IMR-90 (cell line): ENCODE data around the gene IST1. TPM values are rescaled to one million over a fixed set of nuclear protein-coding genes. Genes with fewer than 3 reads are reported as not detected.

Experiments
- ATAC-seq: fragments of 200-7000 bp; cut with Tn5 transposase; 2 replicates; pipeline ENCODE4 v1.9.1; 2020; ENCODE audit warnings: low read depth, mild to moderate bottlenecking, moderate library complexity
- BruUV-seq: library from RNA; stranded (reverse); fragments of 400-500 nt; replicated peaks from 2 replicates; lab custom pipeline; 2021; lab: Mats Ljungman, UMichigan
- CTCF ChIA-PET: fragments of 300-600 bp; formaldehyde crosslinking; extraction: SDS; loops from one replicate; lab custom pipeline; 2021; ENCODE audit warnings: antibody characterized with exemption; lab: Yijun Ruan, JAX
- POLR2A ChIA-PET: fragments of 300-600 bp; sonication (Branson Sonifier 250); formaldehyde crosslinking; loops from one replicate; lab custom pipeline; 2022; ENCODE audit warnings: antibody characterized with exemption; ENCODE audit not compliant: unreplicated experiment; lab: Charles Lee
- DNase-seq: peaks from one replicate; pipeline ENCODE4 v3.0.0; 2013
- H2AFZ ChIP-seq: replicated peaks from 2 replicates; pipeline ENCODE3; 2013; ENCODE audit warnings: low read length, mild to moderate bottlenecking; ENCODE audit not compliant: poor library complexity
- H2AK5ac ChIP-seq: 2 replicates; pipeline ENCODE4 v1.6.1; 2013; ENCODE audit warnings: low read depth, low read length, inconsistent platforms
- H2AK9ac ChIP-seq: replicated peaks from 2 replicates; pipeline ENCODE3; 2013; ENCODE audit warnings: mild to moderate bottlenecking, low read depth, low read length, moderate library complexity; ENCODE audit not compliant: poor library complexity
- H2BK120ac ChIP-seq: 2 replicates; pipeline ENCODE4 v1.6.1; 2013; ENCODE audit warnings: low read depth, low read length, inconsistent platforms
- H2BK15ac ChIP-seq: 3 replicates; pipeline ENCODE4 v1.6.1; 2013; ENCODE audit warnings: low read depth, low read length, inconsistent platforms
- H2BK20ac ChIP-seq: 2 replicates; pipeline ENCODE4 v1.6.1; 2013; ENCODE audit warnings: low read depth, mild to moderate bottlenecking, inconsistent platforms, low read length, moderate library complexity
- H2BK5ac ChIP-seq: 2 replicates; pipeline ENCODE4 v1.6.1; 2013; ENCODE audit warnings: mild to moderate bottlenecking, low read depth, low read length, inconsistent platforms; ENCODE audit not compliant: poor library complexity, severe bottlenecking
- H3K14ac ChIP-seq: replicated peaks from 2 replicates; pipeline ENCODE4 v1.6.1; 2013; ENCODE audit warnings: low read depth, low read length, inconsistent platforms
- H3K18ac ChIP-seq: 2 replicates; pipeline ENCODE4 v1.6.1; 2013; ENCODE audit warnings: low read depth, low read length, control low read depth
- H3K23ac ChIP-seq: 2 replicates; pipeline ENCODE4 v1.6.1; 2013; ENCODE audit warnings: low read depth, low read length, inconsistent platforms
- H3K27ac ChIP-seq: 2 replicates; pipeline ENCODE4 v1.5.1; 2013; ENCODE audit warnings: mild to moderate bottlenecking, control low read depth, low read length; ENCODE audit not compliant: insufficient read depth
- H3K27me3 ChIP-seq: 2 replicates; pipeline ENCODE4 v1.6.1; 2013; ENCODE audit warnings: low read length; ENCODE audit not compliant: control insufficient read depth, insufficient read depth
- H3K36me3 ChIP-seq: 2 replicates; pipeline ENCODE4 v1.6.1; 2013; ENCODE audit warnings: low read length, mixed read lengths; ENCODE audit not compliant: control insufficient read depth, insufficient read depth
- H3K4ac ChIP-seq: 2 replicates; pipeline ENCODE4 v1.6.1; 2013; ENCODE audit warnings: low read depth, low read length, inconsistent platforms
- H3K4me1 ChIP-seq: 2 replicates; pipeline ENCODE4 v1.6.1; 2013; ENCODE audit warnings: low read length, mixed read lengths; ENCODE audit not compliant: control insufficient read depth, insufficient read depth
- H3K4me2 ChIP-seq: 2 replicates; pipeline ENCODE4 v1.6.1; 2013; ENCODE audit warnings: low read depth, mild to moderate bottlenecking, control low read depth, low read length, moderate library complexity
- H3K4me3 ChIP-seq: 2 replicates; pipeline ENCODE4 v1.5.1; 2013; ENCODE audit warnings: low read depth, mild to moderate bottlenecking, control low read depth, low read length, moderate library complexity; ENCODE audit not compliant: insufficient read depth
- H3K56ac ChIP-seq: 2 replicates; pipeline ENCODE4 v1.6.1; 2013; ENCODE audit warnings: low read length, inconsistent platforms; ENCODE audit not compliant: insufficient read depth; ENCODE audit errors: extremely low read depth
- H3K79me1 ChIP-seq, 2 experiments: 2 replicates each; pipeline ENCODE4 v1.6.1; 2013; ENCODE audit warnings: low read length in 2 of 2, inconsistent platforms in 1 of 2, low read depth in 1 of 2
- H3K9ac ChIP-seq: 2 replicates; pipeline ENCODE4 v1.6.1; 2013; ENCODE audit warnings: low read depth, low read length, control low read depth
- H3K9me1 ChIP-seq: 2 replicates; pipeline ENCODE4 v1.6.1; 2013; ENCODE audit warnings: low read length, inconsistent platforms; ENCODE audit not compliant: insufficient read depth
- H3K9me3 ChIP-seq: 2 replicates; pipeline ENCODE4 v1.6.1; 2013; ENCODE audit warnings: low read length; ENCODE audit not compliant: control insufficient read depth, insufficient read depth
- H4K20me1 ChIP-seq: 2 replicates; pipeline ENCODE4 v1.6.1; 2013; ENCODE audit warnings: low read length, inconsistent platforms; ENCODE audit not compliant: insufficient read depth
- H4K5ac ChIP-seq: 2 replicates; pipeline ENCODE4 v1.6.1; 2013; ENCODE audit warnings: mild to moderate bottlenecking, low read depth, low read length, control low read depth
- H4K8ac ChIP-seq, 2 experiments: 2 replicates each; pipeline ENCODE4 v1.6.1; 2013; ENCODE audit warnings: low read depth in 2 of 2, low read length in 2 of 2, control low read depth in 1 of 2, inconsistent platforms in 1 of 2
- H4K91ac ChIP-seq: 2 replicates; pipeline ENCODE4 v1.6.1; 2013; ENCODE audit warnings: low read depth, low read length, inconsistent platforms; ENCODE audit not compliant: insufficient read depth
- CEBPB ChIP-seq: IDR thresholded peaks from 2 replicates; pipeline ENCODE4 v1.6.1; 2012; ENCODE audit warnings: low read depth, low read length, improper control_type of control experiment
- FOS ChIP-seq: fragments of 150-350 bp; IDR thresholded peaks from 2 replicates; pipeline ENCODE4 v1.6.1; 2016; ENCODE audit warnings: low read depth, low read length
- MAFK ChIP-seq: IDR thresholded peaks from 2 replicates; pipeline ENCODE4 v1.6.1; 2012; ENCODE audit warnings: low read depth, low read length, improper control_type of control experiment
- MAZ ChIP-seq: IDR thresholded peaks from 2 replicates; pipeline ENCODE4 v1.6.1; 2012; ENCODE audit warnings: low read depth, mild to moderate bottlenecking, low read length, improper control_type of control experiment, moderate library complexity, borderline replicate concordance
- MXI1 ChIP-seq: IDR thresholded peaks from 2 replicates; pipeline ENCODE4 v1.6.1; 2012; ENCODE audit warnings: low read depth, mild to moderate bottlenecking, low read length, moderate library complexity, borderline replicate concordance
- NFE2L2 ChIP-seq: fragments of 150-350 bp; IDR thresholded peaks from 2 replicates; pipeline ENCODE4 v1.6.1; 2016; ENCODE audit warnings: low read depth, mild to moderate bottlenecking, low read length
- RAD21 ChIP-seq: IDR thresholded peaks from 2 replicates; pipeline ENCODE4 v1.6.1; 2012; ENCODE audit warnings: low read length, improper control_type of control experiment
- RFX5 ChIP-seq: IDR thresholded peaks from 2 replicates; pipeline ENCODE4 v1.8.0; 2012; ENCODE audit warnings: low read depth, mild to moderate bottlenecking, low read length, moderate library complexity
- SMC3 ChIP-seq: fragments of 150-350 bp; IDR thresholded peaks from 2 replicates; pipeline ENCODE4 v1.6.1; 2016; ENCODE audit warnings: low read depth, mild to moderate bottlenecking, antibody characterized with exemption, low read length, moderate library complexity
- WGBS, 2 experiments: methylation state at CpG; one replicate each; pipeline versions ENCODE4 v1.1.5 to v1.1.7; 2013; ENCODE audit warnings: missing lambda C conversion rate in 2 of 2; ENCODE audit not compliant: insufficient read length in 1 of 2; ENCODE audit errors: extremely low coverage in 2 of 2; 5-methylcytosine and 5-hydroxymethylcytosine counted together
- dilution Hi-C: fragments of 300-500 bp; cut with HindIII; formaldehyde crosslinking; loops from one replicate; pipeline ENCODE4 v1.14.3; 2018; ENCODE audit warnings: low sequenced_read_pairs; ENCODE audit not compliant: unreplicated experiment
- in situ Hi-C: fragments of 300-500 bp; cut with MboI; formaldehyde crosslinking; loops from 3 replicates; pipeline ENCODE4 v1.14.3; 2019; ENCODE audit warnings: low sequenced_read_pairs, inconsistent platforms, mixed read lengths
- intact Hi-C: fragments of 100-400 bp; cut with micrococcal nuclease; formaldehyde crosslinking; loops from 2 replicates; pipeline ENCODE4 v1.10.0; 2022
- polyA plus RNA-seq, 3 experiments: library from polyadenylated mRNA; depleted of rRNA; stranded (reverse); fragments of >200 nt; gene quantifications; 2 replicates each; pipeline ENCODE4 v1.2.3, GENCODE V29; 2012; ENCODE audit warnings: low replicate concordance in 1 of 3
- total RNA-seq: library from RNA; depleted of rRNA; stranded (reverse); fragments of >200 nt; gene quantifications from 2 replicates; pipeline ENCODE4 v1.2.3, GENCODE V29; 2012
- TF ChIP-seq, protein P1 (sequence below): fragments of 150-350 bp; IDR thresholded peaks from 2 replicates; pipeline ENCODE4 v1.6.1; 2016; ENCODE audit warnings: low read depth, mild to moderate bottlenecking, low read length, moderate library complexity, borderline replicate concordance
- TF ChIP-seq, protein P2 (sequence below): conservative IDR thresholded peaks from 2 replicates; pipeline ENCODE4 v1.5.1; 2012; ENCODE audit warnings: mild to moderate bottlenecking, low read depth, low read length, improper control_type of control experiment

Gene IST1
- total and polyA plus RNA-seq, 2 of the 4 experiments (the other 2 are of a cell fraction), result 134 to 186 TPM

DNA sequence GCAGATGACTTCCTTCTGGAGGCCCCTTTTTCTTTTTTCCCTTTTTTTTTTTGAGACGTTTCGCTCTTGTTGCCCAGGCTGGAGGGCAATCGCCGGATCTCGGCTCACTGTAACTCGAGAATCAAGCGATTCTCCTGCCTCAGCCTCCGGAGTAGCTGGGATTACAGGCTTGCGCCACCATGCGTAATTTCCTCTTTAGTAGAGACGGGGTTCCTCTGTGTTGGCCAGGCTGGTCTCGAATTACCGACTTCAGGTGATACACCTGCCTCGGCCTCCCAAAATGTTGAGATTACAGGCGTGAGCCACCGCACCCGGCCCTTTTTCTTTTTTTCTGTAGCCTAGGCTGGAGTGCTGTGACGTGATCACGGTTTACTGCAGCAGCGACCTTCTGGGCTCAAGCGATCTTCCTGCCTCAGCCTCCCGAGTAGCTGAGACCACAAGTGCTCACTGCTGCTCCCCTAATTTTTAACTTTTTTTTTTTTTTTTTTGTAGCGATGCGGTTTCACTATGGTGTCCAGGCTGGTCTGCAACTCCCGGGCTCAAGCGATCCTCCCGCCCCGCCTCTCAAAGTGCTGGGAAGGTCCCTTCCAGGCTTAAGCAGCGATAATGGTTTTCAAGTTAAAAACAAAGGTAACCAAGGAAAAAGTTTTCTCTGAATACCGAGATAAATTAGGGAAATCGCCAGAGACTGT lies 956 bp upstream of the IST1 start (continued):
- peak; percentile 69 for TF ChIP-seq CEBPB
- 0 out of 2 replicates have a peak, but pooled peaks have one; percentile 14 for TF ChIP-seq RAD21

DNA sequence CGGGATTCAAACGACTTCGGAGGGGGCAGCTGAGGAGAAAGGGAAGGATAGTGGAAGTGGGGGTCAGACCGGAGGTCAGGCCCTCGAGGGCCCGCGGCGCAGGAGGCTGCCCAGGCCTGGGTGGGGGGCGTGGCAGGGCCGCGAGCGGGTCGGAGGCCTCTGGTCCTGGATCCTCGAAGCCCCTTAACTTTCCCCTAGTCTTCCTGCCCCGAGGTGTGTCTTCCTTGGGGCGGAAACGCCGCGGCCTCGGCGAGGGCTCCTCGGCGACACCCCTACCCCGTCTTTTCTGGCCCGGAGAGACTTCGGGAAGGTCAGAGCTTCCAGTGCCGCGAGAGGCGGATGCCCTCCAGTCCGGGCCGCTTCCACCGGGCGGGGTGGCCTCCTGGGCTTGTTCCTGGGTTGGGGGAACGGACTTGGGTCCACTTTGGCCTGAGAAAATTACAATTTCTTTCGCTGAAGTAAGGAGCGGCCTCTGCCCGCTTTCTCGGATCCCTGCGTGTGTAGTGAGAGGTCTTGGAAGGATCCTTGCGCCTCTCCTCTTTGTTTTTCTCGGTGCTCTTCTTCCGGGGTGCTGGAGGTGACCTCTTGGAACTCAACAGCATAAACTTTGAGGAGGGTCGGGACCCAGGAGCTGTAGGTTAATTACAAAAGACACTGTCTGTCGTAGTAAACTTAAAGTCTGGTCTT lies 491 bp downstream of the IST1 start:
- Histone ChIP-seq H3K4me1 (peaks cover 2% of the 10 kb centered on the region), H3K79me1 (peaks cover 0 to 9% of the 10 kb centered on the region in 2 experiments; a peak in 2 of 4 replicates), H3K4me3 (peak overlapping the region; percentile 80), H2AFZ (peak overlapping the region; percentile 95), H3K27ac (peak overlapping the region; percentile 97), H3K23ac (peak overlapping the region; percentile 100), H3K9me1 (peaks cover 5% of the 10 kb centered on the region; the same call in 1 of the 2 replicates), H2BK5ac (peak overlapping the region; percentile 91), H4K91ac (peak overlapping the region; percentile 95), H3K4me2 (peak overlapping the region; percentile 94), H4K5ac (peak overlapping the region; percentile 94), H3K9ac (peak overlapping the region; percentile 98), H3K14ac (peak overlapping the region; percentile 99), H2AK9ac (peak overlapping the region; percentile 99), H2BK120ac (peak overlapping the region; percentile 75; the same call in 1 of the 2 replicates), H4K20me1 (peaks cover 50% of the 10 kb centered on the region), H2BK20ac (no peak overlapping the region), H2BK15ac (no peak overlapping the region), H3K18ac (peak overlapping the region; percentile 87), H3K4ac (peak overlapping the region; percentile 99), H3K27me3 (no peaks in the 10 kb centered on the region), H4K8ac (peak overlapping the region; percentile 63 to 94), H3K9me3 (no peaks in the 10 kb centered on the region), H3K36me3 (0 out of 2 replicates have a peak, but pooled peaks cover 1% of the 10 kb centered on the region), H2AK5ac (peak overlapping the region; percentile 96), H3K56ac (peak overlapping the region; percentile 98)
- ChIA-PET POLR2A (interaction anchor here (0.6 kb wide), 1 partner anchor 120 kb away, joined by 3 read pairs; no protein-coding TSS in a partner anchor), CTCF (interaction anchor here (0.6 to 1.1 kb wide), 3 partner anchors 17 to 66 kb away, joined by 3 to 4 read pairs (median 3); no protein-coding TSS in a partner anchor)
- peak; percentile 25 for ATAC-seq
- peak; percentile 50 for DNase-seq
- BruUV-seq, result no TSS peak
- in situ Hi-C loops, result no loop called here
- intact Hi-C loops, result loop anchor here (1.0 to 5.0 kb wide), 5 partner anchors 12 to 87 kb away; partner anchors contain the start of gene ZNF821
- dilution Hi-C loops, result no loop called here
- 1% methylated on average over 19 of the region's 44 CpGs; no CpG with 5 or more reads in 1 of the 2 experiments for WGBS, 2 experiments
- no peak; the same call in 1 of the 2 replicates for TF ChIP-seq MAZ
- TF ChIP-seq FOS, result no peak
- TF ChIP-seq, protein P1, sequence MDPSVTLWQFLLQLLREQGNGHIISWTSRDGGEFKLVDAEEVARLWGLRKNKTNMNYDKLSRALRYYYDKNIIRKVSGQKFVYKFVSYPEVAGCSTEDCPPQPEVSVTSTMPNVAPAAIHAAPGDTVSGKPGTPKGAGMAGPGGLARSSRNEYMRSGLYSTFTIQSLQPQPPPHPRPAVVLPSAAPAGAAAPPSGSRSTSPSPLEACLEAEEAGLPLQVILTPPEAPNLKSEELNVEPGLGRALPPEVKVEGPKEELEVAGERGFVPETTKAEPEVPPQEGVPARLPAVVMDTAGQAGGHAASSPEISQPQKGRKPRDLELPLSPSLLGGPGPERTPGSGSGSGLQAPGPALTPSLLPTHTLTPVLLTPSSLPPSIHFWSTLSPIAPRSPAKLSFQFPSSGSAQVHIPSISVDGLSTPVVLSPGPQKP, result no peak
- TF ChIP-seq CEBPB, result no peak
- TF ChIP-seq, protein P2, sequence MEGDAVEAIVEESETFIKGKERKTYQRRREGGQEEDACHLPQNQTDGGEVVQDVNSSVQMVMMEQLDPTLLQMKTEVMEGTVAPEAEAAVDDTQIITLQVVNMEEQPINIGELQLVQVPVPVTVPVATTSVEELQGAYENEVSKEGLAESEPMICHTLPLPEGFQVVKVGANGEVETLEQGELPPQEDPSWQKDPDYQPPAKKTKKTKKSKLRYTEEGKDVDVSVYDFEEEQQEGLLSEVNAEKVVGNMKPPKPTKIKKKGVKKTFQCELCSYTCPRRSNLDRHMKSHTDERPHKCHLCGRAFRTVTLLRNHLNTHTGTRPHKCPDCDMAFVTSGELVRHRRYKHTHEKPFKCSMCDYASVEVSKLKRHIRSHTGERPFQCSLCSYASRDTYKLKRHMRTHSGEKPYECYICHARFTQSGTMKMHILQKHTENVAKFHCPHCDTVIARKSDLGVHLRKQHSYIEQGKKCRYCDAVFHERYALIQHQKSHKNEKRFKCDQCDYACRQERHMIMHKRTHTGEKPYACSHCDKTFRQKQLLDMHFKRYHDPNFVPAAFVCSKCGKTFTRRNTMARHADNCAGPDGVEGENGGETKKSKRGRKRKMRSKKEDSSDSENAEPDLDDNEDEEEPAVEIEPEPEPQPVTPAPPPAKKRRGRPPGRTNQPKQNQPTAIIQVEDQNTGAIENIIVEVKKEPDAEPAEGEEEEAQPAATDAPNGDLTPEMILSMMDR, result no peak
- TF ChIP-seq MXI1, result no peak
- TF ChIP-seq NFE2L2, result no peak
- no peak for TF ChIP-seq MAFK
- no peak for TF ChIP-seq RAD21
- TF ChIP-seq SMC3, result no peak
- no peak for TF ChIP-seq RFX5
